Neural cell (in vitro differentiated cells): Measurements from ENCODE around the gene CLDN2. TPM values are rescaled to one million over a fixed set of nuclear protein-coding genes. Genes with fewer than 3 reads are reported as not detected.

ENCODE experiments used
- H2AFZ ChIP-seq: fragments of 200-600, 300-800 bp; sonication (generic), shearing (Covaris generic); 2 replicates; pipeline ENCODE4 v1.6.0; 2014; ENCODE audit warnings: low read depth, mild to moderate bottlenecking, antibody characterized with exemption, low read length, moderate library complexity
- H3F3A ChIP-seq: fragments of 200-600 bp; shearing (Covaris generic); 2 replicates; pipeline ENCODE4 v1.6.1; 2016; ENCODE audit warnings: mild to moderate bottlenecking, moderate library complexity, mixed read lengths, antibody characterized with exemption, low read length; ENCODE audit not compliant: insufficient read depth, poor library complexity, severe bottlenecking
- H3K27ac ChIP-seq: fragments of 200-600, 300-800 bp; sonication (generic), shearing (Covaris generic); 2 replicates; pipeline ENCODE4 v1.5.1; 2014; ENCODE audit warnings: mild to moderate bottlenecking, low read length, moderate library complexity
- H3K27me3 ChIP-seq: fragments of 300-800, 200-600 bp; sonication (generic), shearing (Covaris generic); 2 replicates; pipeline ENCODE4 v1.6.0; 2014; ENCODE audit warnings: mild to moderate bottlenecking, low read depth, low read length, moderate library complexity; ENCODE audit not compliant: insufficient read depth
- H3K36me3 ChIP-seq: fragments of 300-800, 200-600 bp; sonication (generic), shearing (Covaris generic); 2 replicates; pipeline ENCODE4 v1.5.1; 2014; ENCODE audit warnings: mild to moderate bottlenecking, antibody characterized with exemption, low read length, moderate library complexity; ENCODE audit not compliant: insufficient read depth
- H3K4me2 ChIP-seq: fragments of 300-800, 200-600 bp; sonication (generic), shearing (Covaris generic); 2 replicates; pipeline ENCODE4 v1.6.0; 2014; ENCODE audit warnings: mild to moderate bottlenecking, low read length
- H3K4me3 ChIP-seq: fragments of 300-800, 200-600 bp; sonication (generic), shearing (Covaris generic); 2 replicates; pipeline ENCODE4 v1.5.1; 2014; ENCODE audit warnings: mild to moderate bottlenecking, low read length, moderate library complexity
- H3K79me2 ChIP-seq: fragments of 200-600 bp; shearing (Covaris generic); replicated peaks from 2 replicates; pipeline ENCODE4 v1.6.0; 2014; ENCODE audit warnings: mild to moderate bottlenecking, low read length, moderate library complexity; ENCODE audit not compliant: insufficient read depth
- H3K9ac ChIP-seq: fragments of 300-800, 200-600 bp; sonication (generic), shearing (Covaris generic); 2 replicates; pipeline ENCODE4 v1.6.1; 2016; ENCODE audit warnings: mild to moderate bottlenecking, low read length, mixed read lengths
- H3K9me2 ChIP-seq: fragments of 200-600 bp; shearing (Covaris generic); 2 replicates; pipeline ENCODE4 v1.6.1; 2016; ENCODE audit warnings: mild to moderate bottlenecking, low read length, mixed read lengths; ENCODE audit not compliant: insufficient read depth
- H3K9me3 ChIP-seq: fragments of 200-600, 300-800 bp; sonication (generic), shearing (Covaris generic); 2 replicates; pipeline ENCODE4 v1.6.1; 2016; ENCODE audit warnings: mild to moderate bottlenecking, mixed run types, low read length, moderate library complexity, mixed read lengths
- H4K20me1 ChIP-seq: fragments of 200-600 bp; shearing (Covaris generic); 2 replicates; pipeline ENCODE4 v1.6.1; 2016; ENCODE audit warnings: mild to moderate bottlenecking, mixed run types; ENCODE audit not compliant: insufficient read depth
- EP300 ChIP-seq: fragments of 450-650 bp; conservative IDR thresholded peaks from 2 replicates; pipeline ENCODE4 v1.6.1; 2014; ENCODE audit warnings: antibody characterized with exemption, mild to moderate bottlenecking, moderate library complexity; ENCODE audit not compliant: poor library complexity, severe bottlenecking
- EZH2 ChIP-seq: fragments of 200-600, 300-800 bp; shearing (Covaris generic), sonication (generic); IDR thresholded peaks from 2 replicates; pipeline ENCODE4 v1.6.1; 2014; ENCODE audit warnings: antibody characterized with exemption, low read length, borderline replicate concordance, mild to moderate bottlenecking; ENCODE audit not compliant: insufficient read depth, poor library complexity, severe bottlenecking
- MXI1 ChIP-seq: fragments of 450-650 bp; conservative IDR thresholded peaks from 2 replicates; pipeline ENCODE4 v1.6.1; 2014; ENCODE audit warnings: antibody characterized with exemption, mild to moderate bottlenecking; ENCODE audit not compliant: poor library complexity, severe bottlenecking
- POLR2AphosphoS5 ChIP-seq: IDR thresholded peaks from 2 replicates; pipeline ENCODE4 v1.6.1; 2012
- RAD21 ChIP-seq: fragments of 450-650 bp; conservative IDR thresholded peaks from 2 replicates; pipeline ENCODE4 v1.6.1; 2014; ENCODE audit warnings: antibody characterized with exemption, mild to moderate bottlenecking, moderate library complexity
- SMC3 ChIP-seq: fragments of 450-650 bp; conservative IDR thresholded peaks from 2 replicates; pipeline ENCODE4 v1.6.1; 2014; ENCODE audit warnings: antibody characterized with exemption, mild to moderate bottlenecking, moderate library complexity; ENCODE audit not compliant: poor library complexity
- TAF1 ChIP-seq: IDR thresholded peaks from 2 replicates; pipeline ENCODE4 v1.6.1; 2012; ENCODE audit warnings: low read depth
- polyA plus RNA-seq: library from polyadenylated mRNA; depleted of rRNA; stranded (reverse); fragments of >200 nt; gene quantifications from 2 replicates; pipeline ENCODE4 v1.2.3, GENCODE V29; 2014
- TF ChIP-seq, protein P1 (sequence below): fragments of 450-650 bp; IDR thresholded peaks from 2 replicates; pipeline ENCODE4 v1.5.1; 2014; ENCODE audit warnings: antibody characterized with exemption, mild to moderate bottlenecking, moderate library complexity; ENCODE audit not compliant: poor library complexity, severe bottlenecking
- TF ChIP-seq, protein P2 (sequence below): IDR thresholded peaks from 2 replicates; pipeline ENCODE4 v1.6.1; 2012; ENCODE audit warnings: borderline replicate concordance

CLDN2 gene
- polyA plus RNA-seq, 1 donor from 2014 or later = not detected

DNA sequence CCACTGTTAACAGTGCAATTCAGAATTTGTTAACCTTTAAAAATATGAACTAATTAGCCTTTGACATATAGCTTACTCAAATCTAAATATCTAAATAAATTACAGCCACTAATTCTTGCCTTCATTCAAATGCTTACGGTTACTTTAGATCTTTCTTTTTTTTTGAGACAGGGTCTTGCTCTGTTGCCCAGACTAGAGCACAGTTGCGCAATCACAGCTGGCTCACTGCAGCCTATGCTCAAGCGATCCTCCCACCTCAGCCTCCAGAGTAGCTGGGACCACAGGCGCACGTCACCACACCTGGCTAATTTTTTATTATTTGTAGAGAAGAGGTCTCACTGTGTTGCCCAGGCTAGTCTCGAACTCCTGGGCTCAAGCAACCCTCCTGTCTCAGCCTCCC lies 31.0 kb downstream of the CLDN2 start:
- H3K27me3 ChIP-seq = no peaks in the 10 kb centered on the region
- H3K79me2 ChIP-seq = no peaks in the 10 kb centered on the region
- H3K27ac ChIP-seq = no peak overlapping the region
- no peaks in the 10 kb centered on the region for H4K20me1 ChIP-seq
- no peaks in the 10 kb centered on the region for H3K36me3 ChIP-seq
- H3K9ac ChIP-seq = no peak overlapping the region
- H2AFZ ChIP-seq = no peak overlapping the region
- H3F3A ChIP-seq = no peaks in the 10 kb centered on the region
- TF ChIP-seq POLR2AphosphoS5 = no peak
- no peak for TF ChIP-seq EZH2
- TF ChIP-seq, protein P1, sequence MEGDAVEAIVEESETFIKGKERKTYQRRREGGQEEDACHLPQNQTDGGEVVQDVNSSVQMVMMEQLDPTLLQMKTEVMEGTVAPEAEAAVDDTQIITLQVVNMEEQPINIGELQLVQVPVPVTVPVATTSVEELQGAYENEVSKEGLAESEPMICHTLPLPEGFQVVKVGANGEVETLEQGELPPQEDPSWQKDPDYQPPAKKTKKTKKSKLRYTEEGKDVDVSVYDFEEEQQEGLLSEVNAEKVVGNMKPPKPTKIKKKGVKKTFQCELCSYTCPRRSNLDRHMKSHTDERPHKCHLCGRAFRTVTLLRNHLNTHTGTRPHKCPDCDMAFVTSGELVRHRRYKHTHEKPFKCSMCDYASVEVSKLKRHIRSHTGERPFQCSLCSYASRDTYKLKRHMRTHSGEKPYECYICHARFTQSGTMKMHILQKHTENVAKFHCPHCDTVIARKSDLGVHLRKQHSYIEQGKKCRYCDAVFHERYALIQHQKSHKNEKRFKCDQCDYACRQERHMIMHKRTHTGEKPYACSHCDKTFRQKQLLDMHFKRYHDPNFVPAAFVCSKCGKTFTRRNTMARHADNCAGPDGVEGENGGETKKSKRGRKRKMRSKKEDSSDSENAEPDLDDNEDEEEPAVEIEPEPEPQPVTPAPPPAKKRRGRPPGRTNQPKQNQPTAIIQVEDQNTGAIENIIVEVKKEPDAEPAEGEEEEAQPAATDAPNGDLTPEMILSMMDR = no peak
- no peak for TF ChIP-seq EP300
- no peak for TF ChIP-seq SMC3
- no peak for TF ChIP-seq MXI1
- no peak for TF ChIP-seq TAF1
- TF ChIP-seq RAD21 = no peak
- TF ChIP-seq, protein P2, sequence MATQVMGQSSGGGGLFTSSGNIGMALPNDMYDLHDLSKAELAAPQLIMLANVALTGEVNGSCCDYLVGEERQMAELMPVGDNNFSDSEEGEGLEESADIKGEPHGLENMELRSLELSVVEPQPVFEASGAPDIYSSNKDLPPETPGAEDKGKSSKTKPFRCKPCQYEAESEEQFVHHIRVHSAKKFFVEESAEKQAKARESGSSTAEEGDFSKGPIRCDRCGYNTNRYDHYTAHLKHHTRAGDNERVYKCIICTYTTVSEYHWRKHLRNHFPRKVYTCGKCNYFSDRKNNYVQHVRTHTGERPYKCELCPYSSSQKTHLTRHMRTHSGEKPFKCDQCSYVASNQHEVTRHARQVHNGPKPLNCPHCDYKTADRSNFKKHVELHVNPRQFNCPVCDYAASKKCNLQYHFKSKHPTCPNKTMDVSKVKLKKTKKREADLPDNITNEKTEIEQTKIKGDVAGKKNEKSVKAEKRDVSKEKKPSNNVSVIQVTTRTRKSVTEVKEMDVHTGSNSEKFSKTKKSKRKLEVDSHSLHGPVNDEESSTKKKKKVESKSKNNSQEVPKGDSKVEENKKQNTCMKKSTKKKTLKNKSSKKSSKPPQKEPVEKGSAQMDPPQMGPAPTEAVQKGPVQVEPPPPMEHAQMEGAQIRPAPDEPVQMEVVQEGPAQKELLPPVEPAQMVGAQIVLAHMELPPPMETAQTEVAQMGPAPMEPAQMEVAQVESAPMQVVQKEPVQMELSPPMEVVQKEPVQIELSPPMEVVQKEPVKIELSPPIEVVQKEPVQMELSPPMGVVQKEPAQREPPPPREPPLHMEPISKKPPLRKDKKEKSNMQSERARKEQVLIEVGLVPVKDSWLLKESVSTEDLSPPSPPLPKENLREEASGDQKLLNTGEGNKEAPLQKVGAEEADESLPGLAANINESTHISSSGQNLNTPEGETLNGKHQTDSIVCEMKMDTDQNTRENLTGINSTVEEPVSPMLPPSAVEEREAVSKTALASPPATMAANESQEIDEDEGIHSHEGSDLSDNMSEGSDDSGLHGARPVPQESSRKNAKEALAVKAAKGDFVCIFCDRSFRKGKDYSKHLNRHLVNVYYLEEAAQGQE = no peak
- no peaks in the 10 kb centered on the region for H3K9me2 ChIP-seq
- H3K4me3 ChIP-seq = no peak overlapping the region
- no peaks in the 10 kb centered on the region for H3K9me3 ChIP-seq
- H3K4me2 ChIP-seq = no peak overlapping the region

- H2AFZ ChIP-seq = no peak overlapping the region
- H3K27ac ChIP-seq = no peak overlapping the region
- H3K9me3 ChIP-seq = no peaks in the 10 kb centered on the region
- H3K79me2 ChIP-seq = no peaks in the 10 kb centered on the region
- no peaks in the 10 kb centered on the region for H3F3A ChIP-seq
- no peaks in the 10 kb centered on the region for H3K27me3 ChIP-seq
- no peaks in the 10 kb centered on the region for H3K36me3 ChIP-seq
- no peak overlapping the region for H3K4me2 ChIP-seq
- H3K4me3 ChIP-seq = no peak overlapping the region
- TF ChIP-seq TAF1 = no peak
- no peak for TF ChIP-seq SMC3
- no peak for TF ChIP-seq MXI1
- TF ChIP-seq EP300 = no peak
- TF ChIP-seq RAD21 = no peak
- no peak for TF ChIP-seq EZH2
- TF ChIP-seq, protein P1 = no peak
- no peak for TF ChIP-seq POLR2AphosphoS5
- TF ChIP-seq, protein P2 = no peak
- no peak overlapping the region for H3K9ac ChIP-seq
- no peaks in the 10 kb centered on the region for H3K9me2 ChIP-seq
- no peaks in the 10 kb centered on the region for H4K20me1 ChIP-seq
These were observed 31.9 kb downstream of the CLDN2 start for GRCh38 chrX:106952089-106952488.
